Smooth muscle cell (in vitro differentiated cells): ENCODE data around the gene UBL7. TPM values are rescaled to one million over a fixed set of nuclear protein-coding genes. Genes with fewer than 3 reads are reported as not detected.

Experiments
- DNase-seq: peaks from one replicate; lab custom pipeline; 2025; ENCODE audit not compliant: unreplicated experiment; lab: John Stamatoyannopoulos, UW
- H2AFZ ChIP-seq: fragments of 200-600 bp; sonication (generic); 2 replicates; pipeline ENCODE4 v1.6.0; 2016; ENCODE audit warnings: antibody characterized with exemption, low read depth, mild to moderate bottlenecking
- H3F3A ChIP-seq: fragments of 200-600 bp; sonication (generic); 2 replicates; pipeline ENCODE4 v1.6.0; 2017; ENCODE audit warnings: antibody characterized with exemption, low read depth
- H3K27ac ChIP-seq: fragments of 200-600 bp; sonication (generic); 2 replicates; pipeline ENCODE4 v1.5.1; 2016; ENCODE audit warnings: low read depth, mild to moderate bottlenecking
- H3K27me3 ChIP-seq: fragments of 200-600 bp; sonication (generic); 2 replicates; pipeline ENCODE4 v1.6.1; 2016; ENCODE audit warnings: low read depth, mild to moderate bottlenecking
- H3K36me3 ChIP-seq: fragments of 200-600 bp; sonication (generic); 2 replicates; pipeline ENCODE4 v1.5.1; 2016; ENCODE audit warnings: low read depth
- H3K4me1 ChIP-seq: fragments of 200-600 bp; sonication (generic); 2 replicates; pipeline ENCODE4 v1.5.1; 2016; ENCODE audit warnings: low read depth
- H3K4me2 ChIP-seq: fragments of 200-600 bp; sonication (generic); 2 replicates; pipeline ENCODE4 v1.6.0; 2016; ENCODE audit warnings: mild to moderate bottlenecking
- H3K4me3 ChIP-seq: fragments of 200-600 bp; sonication (generic); 2 replicates; pipeline ENCODE4 v1.5.1; 2016; ENCODE audit warnings: mild to moderate bottlenecking
- H3K79me2 ChIP-seq: fragments of 200-600 bp; sonication (generic); 2 replicates; pipeline ENCODE4 v1.6.0; 2016; ENCODE audit warnings: low read depth, mild to moderate bottlenecking
- H3K9ac ChIP-seq: fragments of 200-600 bp; sonication (generic); 2 replicates; pipeline ENCODE4 v1.6.0; 2016; ENCODE audit warnings: low read depth
- H3K9me3 ChIP-seq: fragments of 200-600 bp; sonication (generic); replicated peaks from 2 replicates; pipeline ENCODE4 v1.5.1; 2016; ENCODE audit warnings: low read depth
- H4K20me1 ChIP-seq: fragments of 200-600 bp; sonication (generic); 2 replicates; pipeline ENCODE4 v1.6.0; 2016; ENCODE audit warnings: low read depth
- CTCF ChIP-seq: fragments of 200-600 bp; sonication (generic); IDR thresholded peaks from 2 replicates; pipeline ENCODE4 v1.5.1; 2017; ENCODE audit warnings: borderline replicate concordance, mild to moderate bottlenecking, antibody characterized with exemption; ENCODE audit not compliant: insufficient read depth, poor library complexity, severe bottlenecking
- WGBS: methylation state at CpG from one replicate; pipeline ENCODE4 v1.1.7; 2016; ENCODE audit warnings: low lambda C conversion rate; 5-methylcytosine and 5-hydroxymethylcytosine counted together
- polyA plus RNA-seq: library from polyadenylated mRNA; unstranded; fragments of >200 nt; fragmentation: Nextera tagmentation; extraction: Ambion mirVana; gene quantifications from 2 replicates; pipeline ENCODE4 v1.2.1, GENCODE V29; 2016
- total RNA-seq: library from RNA; depleted of rRNA; stranded (reverse); fragments of >200 nt; gene quantifications from 2 replicates; pipeline ENCODE4 v1.2.3, GENCODE V29; 2014

Gene UBL7
- total and polyA plus RNA-seq, 2 experiments from 2014 or later, result 60.6 to 64.4 TPM

DNA sequence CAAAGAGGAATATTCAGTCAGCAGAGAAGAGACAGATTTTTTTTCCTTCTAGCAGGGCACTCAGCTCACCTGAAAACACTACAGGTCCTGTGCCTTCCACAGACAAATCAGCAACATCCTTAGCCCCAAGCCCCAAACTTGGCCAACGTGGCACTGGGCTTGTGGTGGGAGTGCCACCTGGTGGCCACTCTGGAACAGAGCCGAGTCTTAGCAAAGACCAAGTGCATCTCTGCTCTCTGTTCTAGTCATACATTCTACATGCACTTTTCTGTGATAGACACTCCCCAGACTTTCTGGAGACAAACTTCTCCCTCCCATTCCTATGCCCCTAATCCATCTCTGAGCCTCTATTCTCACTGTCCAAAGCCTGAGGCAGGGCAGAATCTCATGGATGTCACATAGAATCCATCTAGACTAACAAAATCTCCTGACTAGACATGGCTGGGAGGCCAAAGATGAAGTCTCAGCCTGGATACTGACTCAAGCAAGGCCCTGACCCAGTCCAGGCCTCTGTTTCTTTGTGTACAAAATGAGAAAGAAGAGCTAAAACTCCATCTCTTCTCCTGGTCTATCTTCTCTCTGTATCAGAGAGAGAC lies 22.1 kb downstream of the UBL7 start:
- WGBS, result 0% methylated on average over 2 of the region's 2 CpGs
- no peak overlapping the region for H3K4me2 ChIP-seq
- H3K9me3 ChIP-seq, result no peaks in the 10 kb centered on the region
- H3K4me1 ChIP-seq, result peaks cover 15% of the 10 kb centered on the region
- H2AFZ ChIP-seq, result no peak overlapping the region
- peak; percentile 25 for DNase-seq
- peak; percentile 94 for TF ChIP-seq CTCF
- peak overlapping the region; percentile 17 for H3K9ac ChIP-seq
- H3K79me2 ChIP-seq, result peaks cover 4% of the 10 kb centered on the region
- H3K4me3 ChIP-seq, result no peak overlapping the region
- H3K36me3 ChIP-seq, result no peaks in the 10 kb centered on the region
- no peaks in the 10 kb centered on the region for H4K20me1 ChIP-seq
- no peaks in the 10 kb centered on the region for H3K27me3 ChIP-seq
- peak overlapping the region; percentile 21 for H3K27ac ChIP-seq
- peaks cover 4% of the 10 kb centered on the region for H3F3A ChIP-seq

- WGBS, result 67% methylated on average over 2 of the region's 2 CpGs
- Histone ChIP-seq H3K4me2 (no peak overlapping the region), H3K9me3 (no peaks in the 10 kb centered on the region), H3F3A (peaks cover 4% of the 10 kb centered on the region), H3K9ac (peak overlapping the region; percentile 17), H4K20me1 (no peaks in the 10 kb centered on the region), H3K4me1 (peaks cover 14% of the 10 kb centered on the region), H3K27ac (peak overlapping the region; percentile 21), H3K36me3 (no peaks in the 10 kb centered on the region), H3K79me2 (peaks cover 10% of the 10 kb centered on the region), H3K27me3 (no peaks in the 10 kb centered on the region), H2AFZ (no peak overlapping the region), H3K4me3 (no peak overlapping the region)
- no peak for DNase-seq
- TF ChIP-seq CTCF, result no peak
These were observed 22.8 kb downstream of the UBL7 start for GRCh38 chr15:74438206-74438605.

- H3K27me3 ChIP-seq, result no peaks in the 10 kb centered on the region
- H4K20me1 ChIP-seq, result peaks cover 35% of the 10 kb centered on the region
- H2AFZ ChIP-seq, result peak overlapping the region; percentile 52
- DNase-seq, result no peak
- peak overlapping the region; percentile 100 for H3K4me3 ChIP-seq
- peak overlapping the region; percentile 88 for H3K9ac ChIP-seq
- H3F3A ChIP-seq, result peaks cover 4% of the 10 kb centered on the region
- TF ChIP-seq CTCF, result no peak
- no peaks in the 10 kb centered on the region for H3K36me3 ChIP-seq
- peaks cover 48% of the 10 kb centered on the region for H3K79me2 ChIP-seq
- no peaks in the 10 kb centered on the region for H3K9me3 ChIP-seq
- peak overlapping the region; percentile 52 for H3K27ac ChIP-seq
- peak overlapping the region; percentile 99 for H3K4me2 ChIP-seq
- 58% methylated on average over 16 of the region's 16 CpGs for WGBS
- H3K4me1 ChIP-seq, result peaks cover 17% of the 10 kb centered on the region
These were observed 26.5 kb downstream of the UBL7 start for GRCh38 chr15:74434263-74435136.
